GM18507 (cell line): ENCODE measurements around the gene C16orf90.

Experiments used
- DNase-seq: peaks from one replicate; pipeline ENCODE4 v3.0.0; 2011; ENCODE audit warnings: low read depth; ENCODE audit not compliant: insufficient read length; ENCODE audit errors: extremely low spot score
- FAIRE-seq: peaks from 2 replicates; lab custom pipeline; 2011; peaks lifted over from hg19 to GRCh38; lab: Jason Lieb, UNC

Gene C16orf90

GRCh38 chr16:3470723-3471122, 24.6 kb downstream of the C16orf90 start:
- no peak for DNase-seq
- FAIRE-seq: no peak

- DNase-seq (no peak), FAIRE-seq (no peak)
Observed at GRCh38 chr16:3469736-3470135, 25.6 kb downstream of the C16orf90 start.

GRCh38 chr16:3468501-3468900, 26.8 kb downstream of the C16orf90 start:
- FAIRE-seq (no peak), DNase-seq (no peak)

GRCh38 chr16:3467921-3468320, 27.4 kb downstream of the C16orf90 start:
- FAIRE-seq: no peak
- no peak for DNase-seq

- no peak for DNase-seq
- FAIRE-seq: no peak
Observed at GRCh38 chr16:3467182-3467581, 28.1 kb downstream of the C16orf90 start.

GRCh38 chr16:3465911-3466584, 29.2 kb downstream of the C16orf90 start:
- no peak for FAIRE-seq
- no peak for DNase-seq

- FAIRE-seq: no peak
- no peak for DNase-seq
Observed at GRCh38 chr16:3465301-3465700, 30.0 kb downstream of the C16orf90 start.

- FAIRE-seq (no peak), DNase-seq (no peak)
Observed at GRCh38 chr16:3461151-3461550, 34.1 kb downstream of the C16orf90 start.

GRCh38 chr16:3460585-3460984, 34.7 kb downstream of the C16orf90 start:
- FAIRE-seq (no peak), DNase-seq (no peak)

- no peak for DNase-seq
- no peak for FAIRE-seq
Observed at GRCh38 chr16:3460121-3460520, 35.2 kb downstream of the C16orf90 start.

- FAIRE-seq (no peak), DNase-seq (no peak)
Observed at GRCh38 chr16:3459401-3460090, 35.7 kb downstream of the C16orf90 start.

GRCh38 chr16:3458852-3459361, 36.4 kb downstream of the C16orf90 start:
- FAIRE-seq (peak; percentile 91), DNase-seq (peak; percentile 42)

- DNase-seq (no peak), FAIRE-seq (no peak)
Observed at GRCh38 chr16:3458278-3458851, 36.9 kb downstream of the C16orf90 start.

GRCh38 chr16:3457434-3458252, 37.6 kb downstream of the C16orf90 start:
- FAIRE-seq (peak; percentile 65), DNase-seq (peak; percentile 99)

GRCh38 chr16:3454631-3455147, 40.6 kb downstream of the C16orf90 start:
- no peak for DNase-seq
- no peak for FAIRE-seq

GRCh38 chr16:3454093-3454492, 41.2 kb downstream of the C16orf90 start:
- no peak for FAIRE-seq
- no peak for DNase-seq

GRCh38 chr16:3444032-3444388, 51.3 kb downstream of the C16orf90 start:
- DNase-seq (no peak), FAIRE-seq (no peak)
